HG03135 (cell line): ENCODE results near the gene ATF7.

Experiments
- ATAC-seq: cut with Tn5 transposase; IDR thresholded peaks from one replicate; pipeline ENCODE4 v1.9.1; 2021; ENCODE audit warnings: mild to moderate bottlenecking, moderate library complexity; ENCODE audit not compliant: unreplicated experiment

ATF7 gene

DNA sequence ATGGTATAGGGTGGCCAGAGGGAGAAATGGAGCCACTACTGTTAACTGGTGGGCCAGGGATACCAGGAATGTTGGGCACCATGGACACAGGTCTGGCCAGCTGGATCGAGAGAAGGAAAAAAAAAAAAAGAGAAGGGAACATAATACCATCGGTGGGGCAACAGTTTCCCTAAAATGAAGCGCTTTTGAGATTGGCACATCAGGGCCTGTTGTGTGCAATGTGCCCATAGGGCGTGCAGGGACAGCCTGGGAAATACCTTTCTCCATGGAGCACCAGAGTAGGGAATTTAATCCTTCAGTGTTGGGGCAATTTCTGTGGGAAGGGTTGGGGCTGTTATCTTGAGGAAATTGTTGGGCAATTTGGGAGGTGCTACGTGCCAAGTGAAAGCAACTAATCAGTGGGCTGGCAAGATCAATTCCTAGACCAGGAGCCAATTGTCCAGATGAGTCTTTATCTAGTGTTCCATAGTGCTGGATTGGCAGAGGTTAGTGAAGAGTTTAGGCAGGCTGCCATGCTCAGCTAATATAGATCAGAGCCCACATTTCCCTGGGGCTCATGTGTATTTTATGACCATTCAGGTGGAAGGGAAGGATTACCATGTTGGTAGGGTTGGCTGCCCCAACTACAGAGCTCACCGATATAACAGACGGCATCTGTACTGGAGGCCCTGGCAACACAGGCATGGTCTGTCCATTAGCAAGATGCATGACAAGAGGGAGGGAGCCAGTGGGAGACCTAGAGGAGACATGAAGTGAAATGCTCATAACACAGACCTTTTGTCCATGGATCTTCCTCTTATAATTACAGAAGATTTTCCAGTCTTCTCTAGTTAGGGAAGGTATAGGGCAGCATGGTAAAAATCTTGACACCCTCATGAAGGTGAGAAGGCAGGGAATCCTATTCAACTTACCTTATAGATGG is 93.4 kb downstream of the ATF7 start:
- ATAC-seq = no peak

GRCh38 chr12:53532021-53532420 is 94.2 kb downstream of the ATF7 start:
- ATAC-seq = no peak

GRCh38 chr12:53530920-53531319 is 95.3 kb downstream of the ATF7 start:
- ATAC-seq = no peak

DNA sequence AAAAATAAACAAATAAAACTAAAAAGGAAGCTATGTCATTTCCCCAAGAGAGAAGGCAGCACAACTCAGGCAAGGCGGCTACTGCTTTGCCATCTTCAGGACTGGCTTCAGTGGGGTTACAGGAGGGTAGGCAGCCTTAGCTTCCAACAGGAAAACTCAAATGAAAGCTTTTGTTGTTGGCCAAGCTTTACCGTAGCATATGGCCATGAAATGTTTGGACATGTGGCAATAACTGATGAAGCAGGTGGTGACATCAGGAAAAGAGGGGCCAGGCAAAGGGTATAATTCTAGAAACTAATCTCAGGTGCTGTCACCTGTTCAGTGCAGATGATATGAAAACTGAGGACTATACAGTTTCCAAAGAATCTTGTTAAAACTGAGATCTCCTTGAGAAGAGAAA is 96.1 kb downstream of the ATF7 start:
- ATAC-seq = no peak

- ATAC-seq = no peak
These were observed 101.7 kb downstream of the ATF7 start for GRCh38 chr12:53524476-53524875.

GRCh38 chr12:53523131-53523530 is 103.1 kb downstream of the ATF7 start:
- ATAC-seq = no peak

DNA sequence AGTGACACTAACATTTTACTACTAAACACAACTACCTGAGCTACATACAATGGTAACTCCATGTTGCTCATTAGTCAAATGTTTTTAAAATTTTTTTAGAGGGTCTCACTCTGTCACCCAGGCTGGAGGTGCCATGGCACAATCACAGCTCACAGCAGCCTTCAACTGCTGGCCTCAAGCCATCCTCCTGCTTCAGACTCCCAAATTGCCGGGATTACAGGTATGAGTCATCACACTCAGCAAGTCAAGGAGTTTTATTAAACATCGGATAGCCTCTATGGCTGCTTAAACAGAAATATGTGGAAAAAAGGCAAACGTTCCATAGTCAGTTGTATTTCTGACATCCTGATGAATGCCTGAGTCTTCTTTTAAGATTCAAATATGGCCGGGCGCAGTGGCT is 107.8 kb downstream of the ATF7 start:
- no peak for ATAC-seq

GRCh38 chr12:53516758-53517455 is 109.3 kb downstream of the ATF7 start:
- ATAC-seq = no peak

GRCh38 chr12:53515291-53515680 is 110.9 kb downstream of the ATF7 start:
- no peak for ATAC-seq

GRCh38 chr12:53514628-53515290 is 111.4 kb downstream of the ATF7 start:
- ATAC-seq = no peak

DNA sequence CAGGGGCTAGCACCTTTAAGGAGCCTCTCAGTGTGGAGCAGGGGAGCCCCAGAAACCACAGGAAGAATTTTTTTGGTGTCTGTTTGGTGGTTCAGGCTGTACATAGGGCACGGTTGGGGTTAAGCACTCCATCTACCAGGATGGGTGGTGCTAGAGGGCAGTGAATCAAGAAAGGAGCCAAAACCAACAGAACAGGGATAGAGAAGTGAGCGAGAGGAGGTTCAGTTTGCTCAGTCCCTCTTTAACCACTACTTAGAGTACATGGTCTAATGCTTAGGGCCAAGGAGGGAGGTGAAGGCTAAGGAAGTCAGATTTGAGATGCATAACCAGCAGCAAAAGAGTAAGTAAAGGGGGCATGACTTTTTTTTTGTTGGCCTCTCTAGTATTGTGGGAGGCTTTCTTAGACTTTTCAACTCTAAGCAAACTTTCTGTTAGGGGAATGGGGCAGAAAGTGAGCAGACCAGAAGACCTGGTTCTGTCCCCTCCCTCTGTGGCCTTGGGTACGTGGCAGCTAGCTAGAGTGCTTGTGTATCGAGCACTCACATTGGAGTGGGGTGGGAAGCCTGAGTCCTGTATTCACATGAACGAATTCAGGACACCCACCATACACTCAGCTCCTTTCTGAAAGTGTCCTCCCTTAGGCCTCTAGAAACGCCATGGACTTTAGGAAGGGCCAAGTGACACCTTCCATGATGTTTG is 112.3 kb downstream of the ATF7 start:
- no peak for ATAC-seq

- ATAC-seq = no peak
These were observed 115.9 kb downstream of the ATF7 start for GRCh38 chr12:53510181-53510812.

GRCh38 chr12:53508534-53509170 is 117.5 kb downstream of the ATF7 start:
- ATAC-seq = peak; percentile 84

GRCh38 chr12:53507603-53507885 is 118.6 kb downstream of the ATF7 start:
- ATAC-seq = no peak

- ATAC-seq = no peak
These were observed 119.1 kb downstream of the ATF7 start, which contains the start of gene NPFF for GRCh38 chr12:53506881-53507602. Gene NPFF (minus strand): TSS chr12:53507484. CDS start chr12:53507474, 10 bp downstream.

DNA sequence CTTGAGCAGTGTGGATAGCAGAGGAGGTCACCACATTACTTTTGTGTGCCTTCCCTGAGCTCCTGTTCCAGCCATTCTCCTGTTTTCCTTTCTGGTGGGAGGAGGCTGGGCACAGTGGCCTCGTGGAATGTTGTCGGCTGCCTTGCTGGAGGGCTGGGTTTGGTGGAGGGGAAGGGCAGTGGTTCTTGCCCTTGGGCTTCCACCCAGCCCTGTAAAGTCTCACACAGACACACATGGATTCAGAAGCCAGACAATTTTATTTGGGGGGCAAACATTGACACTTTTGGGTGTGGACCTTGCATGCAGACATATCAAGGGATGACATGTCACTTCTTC is 119.8 kb downstream of the ATF7 start:
- no peak for ATAC-seq

DNA sequence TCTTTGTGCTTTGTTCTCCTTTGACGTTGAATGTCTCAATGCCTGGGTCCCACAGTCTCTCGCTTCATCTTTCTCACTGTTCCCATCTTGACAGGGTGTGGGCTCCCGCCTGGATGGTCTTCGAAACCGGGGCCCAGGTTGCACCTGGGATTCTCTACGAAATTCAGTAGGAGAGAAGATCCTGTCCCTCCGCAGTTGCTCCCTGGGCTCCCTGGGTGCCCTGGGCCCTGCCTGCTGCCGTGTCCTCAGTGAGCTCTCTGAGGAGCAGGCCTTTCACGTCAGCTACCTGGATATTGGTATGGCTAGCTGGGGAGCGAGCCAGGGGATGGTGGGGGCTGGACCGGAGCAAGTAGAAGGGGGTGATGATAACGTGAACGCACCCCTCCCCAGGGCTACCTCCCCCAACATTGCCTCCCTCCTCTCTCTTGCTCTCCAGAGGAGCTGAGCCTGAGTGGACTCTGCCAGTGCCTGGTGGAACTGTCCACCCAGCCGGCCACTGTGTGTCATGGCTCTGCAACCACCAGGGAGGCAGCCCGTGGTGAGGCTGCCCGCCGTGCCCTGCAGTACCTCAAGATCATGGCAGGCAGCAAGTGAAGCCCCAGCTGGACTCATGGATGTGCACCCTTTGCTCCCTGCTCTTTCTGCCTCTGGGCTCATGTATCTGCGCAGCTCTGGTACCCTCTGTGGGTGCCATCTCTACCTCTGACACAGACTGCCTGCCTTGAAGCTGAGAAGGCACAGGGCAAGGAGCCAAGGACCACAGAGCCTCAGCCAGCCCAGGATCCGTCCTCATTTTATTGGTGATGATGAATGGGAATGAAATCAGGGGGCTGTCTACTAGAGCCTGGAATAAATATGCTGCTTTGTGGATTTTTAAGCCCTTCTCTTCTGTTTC is 120.4 kb downstream of the ATF7 start:
- ATAC-seq = no peak

DNA sequence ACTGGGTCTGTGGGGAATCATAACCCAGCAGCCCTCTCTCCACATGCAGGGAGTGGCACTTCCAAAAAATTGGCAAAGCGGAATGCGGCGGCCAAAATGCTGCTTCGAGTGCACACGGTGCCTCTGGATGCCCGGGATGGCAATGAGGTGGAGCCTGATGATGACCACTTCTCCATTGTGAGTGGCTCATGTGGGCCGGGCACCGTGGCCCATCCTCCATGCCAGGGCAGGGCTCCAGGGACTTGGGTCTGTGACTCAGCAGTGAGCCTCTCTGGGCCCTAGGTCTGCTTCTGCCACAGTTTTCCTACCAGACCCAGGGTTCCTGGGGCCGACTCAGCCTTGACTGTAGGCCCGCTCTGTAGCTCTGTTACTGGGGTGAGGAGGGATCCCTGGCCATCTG is 121.1 kb downstream of the ATF7 start:
- ATAC-seq = no peak
